ENCODE results near the gene PTGFR. TPM values are rescaled to one million over a fixed set of nuclear protein-coding genes. Genes with fewer than 3 reads are reported as not detected.
A peak's percentile ranks its signal among the peaks of the same experiment; 100 is the strongest.

The PTGFR gene
- total and polyA plus RNA-seq, 11 donors, result 0.15 to 3.6 (median 0.37) TPM

GRCh38 chr1:78491451-78492071 is 787 bp downstream of the PTGFR start:
- WGBS, 4 donors, result 2 to 4% (median 3%) methylated on average over 27 to 37 of the region's 37 CpGs
- H3K27ac ChIP-seq, result peak overlapping the region in 7 of 12 donors; percentile 11 to 53 (median 36)

GRCh38 chr1:78492386-78492950 is 1.7 kb downstream of the PTGFR start:
- no peak for ATAC-seq
- WGBS, 4 donors, result 78 to 86% (median 82%) methylated on average over 12 of the region's 12 CpGs
- H3K4me3 ChIP-seq, result peak overlapping the region in 5 of 12 donors; percentile 49 to 64 (median 58)

More at GRCh38 chr1:78491451-78492071, 787 bp downstream of the PTGFR start:
- Histone ChIP-seq H3K27me3 (peaks cover 0 to 41% (median 16%) of the 10 kb centered on the region in 9 donors), H3K36me3 (no peaks in the 10 kb centered on the region), H3K4me1 (peaks cover 0 to 14% (median 0%) of the 10 kb centered on the region in 12 donors), H3K4me3 (peak overlapping the region in 11 of 12 donors; percentile 19 to 64 (median 49)), H3K9me3 (peaks cover 0 to 10% (median 0%) of the 10 kb centered on the region in 12 donors)
- TF ChIP-seq CTCF (IDR thresholded peaks at IDR 0.05), result no peak
- no peak for TF ChIP-seq POLR2A (IDR thresholded peaks at IDR 0.05)
- peak in 2 of 5 donors; percentile 30 to 50 for DNase-seq
- ATAC-seq, result peak in 3 of 4 donors; percentile 45 to 58 (median 54)
- intact Hi-C loops (cut with DNase I), result no loop called here

GRCh38 chr1:78493451-78493850 is 2.7 kb downstream of the PTGFR start:
- DNase-seq, result no peak
- peaks cover 0 to 14% (median 0%) of the 10 kb centered on the region in 12 donors for H3K4me1 ChIP-seq
- H3K27me3 ChIP-seq, result peaks cover 0 to 41% (median 16%) of the 10 kb centered on the region in 9 donors
- no peaks in the 10 kb centered on the region for H3K36me3 ChIP-seq
- peaks cover 0 to 3% (median 0%) of the 10 kb centered on the region in 12 donors for H3K9me3 ChIP-seq
- no peak overlapping the region for H3K27ac ChIP-seq
- WGBS, 4 donors, result 78 to 90% (median 83%) methylated on average over 1 of the region's 1 CpG
- intact Hi-C loops (cut with DNase I), result no loop called here
- no peak for TF ChIP-seq POLR2A (IDR thresholded peaks at IDR 0.05)
- no peak for TF ChIP-seq CTCF (IDR thresholded peaks at IDR 0.05)
- H3K4me3 ChIP-seq, result peak overlapping the region in 1 of 12 donors; percentile 6
- ATAC-seq, result no peak

More at GRCh38 chr1:78492386-78492950, 1.7 kb downstream of the PTGFR start:
- Histone ChIP-seq H3K4me1 (peaks cover 0 to 14% (median 0%) of the 10 kb centered on the region in 12 donors), H3K36me3 (no peaks in the 10 kb centered on the region), H3K9me3 (peaks cover 0 to 10% (median 0%) of the 10 kb centered on the region in 12 donors), H3K27ac (no peak overlapping the region), H3K27me3 (peaks cover 0 to 41% (median 16%) of the 10 kb centered on the region in 9 donors)
- TF ChIP-seq POLR2A (IDR thresholded peaks at IDR 0.05) (no peak), CTCF (IDR thresholded peaks at IDR 0.05) (no peak)
- DNase-seq, result no peak
- intact Hi-C loops (cut with DNase I), result no loop called here

- no peak for DNase-seq
Measured at GRCh38 chr1:78497201-78497600, 6.4 kb downstream of the PTGFR start.

More at GRCh38 chr1:78497201-78497600, 6.4 kb downstream of the PTGFR start:
- WGBS, 4 donors, result 75 to 82% (median 78%) methylated on average over 4 of the region's 4 CpGs
- Histone ChIP-seq H3K9me3 (no peaks in the 10 kb centered on the region), H3K4me3 (no peak overlapping the region), H3K27ac (no peak overlapping the region), H3K27me3 (peaks cover 0 to 11% (median 0%) of the 10 kb centered on the region in 9 donors), H3K36me3 (no peaks in the 10 kb centered on the region), H3K4me1 (no peaks in the 10 kb centered on the region)
- no peak for ATAC-seq
- intact Hi-C loops (cut with DNase I), result no loop called here
- TF ChIP-seq CTCF (IDR thresholded peaks at IDR 0.05), result no peak
- no peak for TF ChIP-seq POLR2A (IDR thresholded peaks at IDR 0.05)

All from heart left ventricle (tissue), 16 donors.